ENCODE results near the gene SF3A1.

DNA sequence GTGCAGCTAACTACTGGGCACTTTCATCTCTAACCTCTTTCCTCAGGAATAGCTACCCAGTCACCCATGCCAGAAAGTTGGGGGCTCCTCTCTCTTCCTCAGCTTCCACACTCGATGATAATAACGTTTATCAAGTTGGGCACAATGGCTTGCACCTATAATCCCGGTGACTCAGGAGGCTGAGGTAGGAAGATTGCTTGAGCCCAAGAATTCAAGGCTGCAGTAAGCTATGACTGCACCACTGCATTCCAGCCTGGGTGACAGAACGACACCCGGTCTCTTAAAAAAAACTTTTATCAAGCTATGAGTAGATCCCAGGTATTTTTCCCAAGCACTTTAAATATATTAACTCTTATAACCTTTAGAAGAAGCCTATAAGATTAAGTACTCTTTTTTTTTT, 2.0 kb downstream of the SF3A1 start:
- TF ChIP-seq, protein P1, sequence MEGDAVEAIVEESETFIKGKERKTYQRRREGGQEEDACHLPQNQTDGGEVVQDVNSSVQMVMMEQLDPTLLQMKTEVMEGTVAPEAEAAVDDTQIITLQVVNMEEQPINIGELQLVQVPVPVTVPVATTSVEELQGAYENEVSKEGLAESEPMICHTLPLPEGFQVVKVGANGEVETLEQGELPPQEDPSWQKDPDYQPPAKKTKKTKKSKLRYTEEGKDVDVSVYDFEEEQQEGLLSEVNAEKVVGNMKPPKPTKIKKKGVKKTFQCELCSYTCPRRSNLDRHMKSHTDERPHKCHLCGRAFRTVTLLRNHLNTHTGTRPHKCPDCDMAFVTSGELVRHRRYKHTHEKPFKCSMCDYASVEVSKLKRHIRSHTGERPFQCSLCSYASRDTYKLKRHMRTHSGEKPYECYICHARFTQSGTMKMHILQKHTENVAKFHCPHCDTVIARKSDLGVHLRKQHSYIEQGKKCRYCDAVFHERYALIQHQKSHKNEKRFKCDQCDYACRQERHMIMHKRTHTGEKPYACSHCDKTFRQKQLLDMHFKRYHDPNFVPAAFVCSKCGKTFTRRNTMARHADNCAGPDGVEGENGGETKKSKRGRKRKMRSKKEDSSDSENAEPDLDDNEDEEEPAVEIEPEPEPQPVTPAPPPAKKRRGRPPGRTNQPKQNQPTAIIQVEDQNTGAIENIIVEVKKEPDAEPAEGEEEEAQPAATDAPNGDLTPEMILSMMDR (IDR thresholded peaks at IDR 0.05; ENCODE audit: poor library complexity, severe bottlenecking): no peak
- no peak for TF ChIP-seq TAF1 (IDR thresholded peaks at IDR 0.05; ENCODE audit: low read depth)
- no peak for TF ChIP-seq EZH2 (IDR thresholded peaks at IDR 0.05; ENCODE audit: borderline replicate concordance, insufficient read depth, low read length, poor library complexity, severe bottlenecking)
- no peak for TF ChIP-seq RAD21 (conservative IDR thresholded peaks at IDR 0.05)
- TF ChIP-seq SMC3 (conservative IDR thresholded peaks at IDR 0.05; ENCODE audit: poor library complexity): no peak
